Osteoblast (primary cell): ENCODE results near the gene SRRM2. TPM values are rescaled to one million over a fixed set of nuclear protein-coding genes. Genes with fewer than 3 reads are reported as not detected.

Experiments
- DNase-seq: peaks from one replicate; pipeline ENCODE4 v3.0.0; 2011; ENCODE audit warnings: low spot score, mixed read lengths; ENCODE audit not compliant: insufficient read length; ENCODE audit errors: missing footprints
- H2AFZ ChIP-seq: 2 replicates; pipeline ENCODE4 v1.6.0; 2011; ENCODE audit warnings: mild to moderate bottlenecking, low read length
- H3K27ac ChIP-seq: 2 replicates; pipeline ENCODE4 v1.5.1; 2011; ENCODE audit warnings: mild to moderate bottlenecking, low read depth, low read length, moderate library complexity
- H3K27me3 ChIP-seq: 2 replicates; pipeline ENCODE4 v1.6.0; 2012; ENCODE audit warnings: mild to moderate bottlenecking, control low read depth, inconsistent platforms, low read length, moderate library complexity; ENCODE audit not compliant: insufficient read depth
- H3K36me3 ChIP-seq: 2 replicates; pipeline ENCODE4 v1.5.1; 2011; ENCODE audit warnings: mild to moderate bottlenecking, low read length, control low read depth, moderate library complexity; ENCODE audit not compliant: insufficient read depth
- H3K4me1 ChIP-seq: 2 replicates; pipeline ENCODE4 v1.5.1; 2011; ENCODE audit warnings: mild to moderate bottlenecking, low read length, control low read depth, moderate library complexity; ENCODE audit not compliant: insufficient read depth
- H3K4me2 ChIP-seq: 2 replicates; pipeline ENCODE4 v1.6.0; 2011; ENCODE audit warnings: mild to moderate bottlenecking, low read length; ENCODE audit not compliant: insufficient read depth
- H3K4me3 ChIP-seq: fragments of 200-600 bp; sonication (generic); 3 replicates; pipeline ENCODE4 v1.5.1; 2012; ENCODE audit warnings: mild to moderate bottlenecking, low read length, inconsistent platforms; ENCODE audit not compliant: insufficient read depth
- H3K79me2 ChIP-seq: 2 replicates; pipeline ENCODE4 v1.6.0; 2012; ENCODE audit warnings: mild to moderate bottlenecking, low read length, control low read depth, inconsistent platforms; ENCODE audit not compliant: insufficient read depth
- H3K9me3 ChIP-seq: 2 replicates; pipeline ENCODE4 v1.5.1; 2011; ENCODE audit warnings: low read depth, low read length, control low read depth
- H4K20me1 ChIP-seq: 2 replicates; pipeline ENCODE4 v1.6.0; 2012; ENCODE audit warnings: mild to moderate bottlenecking, low read length, control low read depth; ENCODE audit not compliant: insufficient read depth
- total RNA-seq: library from RNA; depleted of rRNA; stranded (reverse); fragments of >200 nt; gene quantifications from 2 replicates; pipeline ENCODE4 v1.2.3, GENCODE V29; 2012
- TF ChIP-seq, protein P1 (sequence below): IDR thresholded peaks from 2 replicates; pipeline ENCODE4 v1.5.1; 2011; ENCODE audit warnings: mild to moderate bottlenecking, low read depth, low read length, moderate library complexity; ENCODE audit errors: extremely low read depth

The SRRM2 gene
- total RNA-seq, 1 donor = 56.8 TPM

DNA sequence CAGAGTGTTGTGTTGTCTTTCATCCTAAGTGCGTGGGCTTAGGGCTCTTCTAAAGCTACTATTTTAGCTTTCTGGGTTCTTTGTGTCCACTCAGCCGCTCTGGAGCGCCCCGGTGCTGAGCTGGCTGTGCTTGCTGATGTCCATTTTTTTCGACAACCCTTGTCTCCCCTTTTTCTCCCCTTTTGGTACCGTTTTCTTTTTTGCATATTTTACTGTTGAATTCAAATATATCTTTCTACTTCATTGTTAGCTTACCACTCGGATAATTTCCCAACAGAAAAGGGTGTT lies 1.2 kb downstream of the SRRM2 start:
- peaks cover 66% of the 10 kb centered on the region for H3K79me2 ChIP-seq
- H3K4me3 ChIP-seq = peak overlapping the region; percentile 87
- H3K4me1 ChIP-seq = peaks cover 25% of the 10 kb centered on the region
- H3K27me3 ChIP-seq = no peaks in the 10 kb centered on the region
- H3K4me2 ChIP-seq = peak overlapping the region; percentile 90
- peak; percentile 92 for DNase-seq
- H3K9me3 ChIP-seq = no peaks in the 10 kb centered on the region
- peaks cover 20% of the 10 kb centered on the region for H3K36me3 ChIP-seq
- H4K20me1 ChIP-seq = peaks cover 51% of the 10 kb centered on the region
- TF ChIP-seq, protein P1, sequence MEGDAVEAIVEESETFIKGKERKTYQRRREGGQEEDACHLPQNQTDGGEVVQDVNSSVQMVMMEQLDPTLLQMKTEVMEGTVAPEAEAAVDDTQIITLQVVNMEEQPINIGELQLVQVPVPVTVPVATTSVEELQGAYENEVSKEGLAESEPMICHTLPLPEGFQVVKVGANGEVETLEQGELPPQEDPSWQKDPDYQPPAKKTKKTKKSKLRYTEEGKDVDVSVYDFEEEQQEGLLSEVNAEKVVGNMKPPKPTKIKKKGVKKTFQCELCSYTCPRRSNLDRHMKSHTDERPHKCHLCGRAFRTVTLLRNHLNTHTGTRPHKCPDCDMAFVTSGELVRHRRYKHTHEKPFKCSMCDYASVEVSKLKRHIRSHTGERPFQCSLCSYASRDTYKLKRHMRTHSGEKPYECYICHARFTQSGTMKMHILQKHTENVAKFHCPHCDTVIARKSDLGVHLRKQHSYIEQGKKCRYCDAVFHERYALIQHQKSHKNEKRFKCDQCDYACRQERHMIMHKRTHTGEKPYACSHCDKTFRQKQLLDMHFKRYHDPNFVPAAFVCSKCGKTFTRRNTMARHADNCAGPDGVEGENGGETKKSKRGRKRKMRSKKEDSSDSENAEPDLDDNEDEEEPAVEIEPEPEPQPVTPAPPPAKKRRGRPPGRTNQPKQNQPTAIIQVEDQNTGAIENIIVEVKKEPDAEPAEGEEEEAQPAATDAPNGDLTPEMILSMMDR = no peak
- no peak overlapping the region for H2AFZ ChIP-seq
- H3K27ac ChIP-seq = peak overlapping the region; percentile 100

- Histone ChIP-seq H3K79me2 (peaks cover 81% of the 10 kb centered on the region), H3K9me3 (no peaks in the 10 kb centered on the region), H3K27ac (peak overlapping the region; percentile 13), H3K4me2 (peak overlapping the region; percentile 90), H2AFZ (no peak overlapping the region), H3K36me3 (peaks cover 35% of the 10 kb centered on the region), H3K27me3 (no peaks in the 10 kb centered on the region), H3K4me3 (peak overlapping the region; percentile 87), H3K4me1 (peaks cover 25% of the 10 kb centered on the region), H4K20me1 (peaks cover 65% of the 10 kb centered on the region)
- DNase-seq = peak; percentile 85
- TF ChIP-seq, protein P1 = no peak
These were observed 2.7 kb downstream of the SRRM2 start for GRCh38 chr16:2755158-2755557.

GRCh38 chr16:2756288-2757015 lies 4.0 kb downstream of the SRRM2 start:
- Histone ChIP-seq H3K79me2 (peaks cover 91% of the 10 kb centered on the region), H2AFZ (no peak overlapping the region), H3K36me3 (peaks cover 48% of the 10 kb centered on the region), H3K4me2 (no peak overlapping the region), H3K27ac (no peak overlapping the region), H3K9me3 (no peaks in the 10 kb centered on the region), H3K4me3 (no peak overlapping the region), H3K27me3 (no peaks in the 10 kb centered on the region), H3K4me1 (peaks cover 23% of the 10 kb centered on the region), H4K20me1 (peaks cover 78% of the 10 kb centered on the region)
- TF ChIP-seq, protein P1 = no peak
- DNase-seq = peak; percentile 48

GRCh38 chr16:2757344-2757743 lies 4.9 kb downstream of the SRRM2 start:
- peaks cover 57% of the 10 kb centered on the region for H3K36me3 ChIP-seq

More at GRCh38 chr16:2757344-2757743, 4.9 kb downstream of the SRRM2 start:
- no peak for DNase-seq
- peaks cover 95% of the 10 kb centered on the region for H3K79me2 ChIP-seq
- peak overlapping the region; percentile 3 for H3K27ac ChIP-seq
- H4K20me1 ChIP-seq = peaks cover 85% of the 10 kb centered on the region
- no peak overlapping the region for H2AFZ ChIP-seq
- no peak overlapping the region for H3K4me2 ChIP-seq
- peaks cover 18% of the 10 kb centered on the region for H3K4me1 ChIP-seq
- TF ChIP-seq, protein P1 = no peak
- H3K27me3 ChIP-seq = no peaks in the 10 kb centered on the region
- H3K9me3 ChIP-seq = no peaks in the 10 kb centered on the region
- no peak overlapping the region for H3K4me3 ChIP-seq
